ENCODE data around the gene SRPRB. TPM values are rescaled to one million over a fixed set of nuclear protein-coding genes. Genes with fewer than 3 reads are reported as not detected.

The SRPRB gene
- total and polyA plus RNA-seq, 2 donors from 2014 or later = 47.9 to 58.8 TPM

- H3K9ac ChIP-seq (ENCODE audit: low read length in 3 of 3) = no peak overlapping the region
- H3K27ac ChIP-seq (ENCODE audit: low read depth in 2 of 2, low read length in 2 of 2) = no peak overlapping the region
- H3K4me3 ChIP-seq (ENCODE audit: low read length in 3 of 3) = no peak overlapping the region
- no peaks in the 10 kb centered on the region for H3K27me3 ChIP-seq (ENCODE audit: control insufficient read depth, insufficient read depth, low read length)
- no peaks in the 10 kb centered on the region for H3K9me3 ChIP-seq (ENCODE audit: control insufficient read depth in 2 of 3, insufficient read depth in 1 of 3, low read length in 3 of 3)
- no peak for TF ChIP-seq CTCF (IDR thresholded peaks at IDR 0.05; ENCODE audit: borderline replicate concordance, extremely low read depth, insufficient read depth)
- no peaks in the 10 kb centered on the region for H3K36me3 ChIP-seq (ENCODE audit: control insufficient read depth in 2 of 3, insufficient read depth in 3 of 3, low read length in 3 of 3)
- no peak for DNase-seq
- H3K4me1 ChIP-seq (ENCODE audit: control insufficient read depth in 2 of 3, insufficient read depth in 2 of 3, low read depth in 1 of 3, low read length in 3 of 3) = no peaks in the 10 kb centered on the region
- intact Hi-C loops (cut with DNase I) = no loop called here
- no peak for FAIRE-seq
Observed at GRCh38 chr3:133767607-133768006, 38.0 kb upstream of the SRPRB start.

GRCh38 chr3:133769536-133769935, 36.1 kb upstream of the SRPRB start:
- TF ChIP-seq CTCF (IDR thresholded peaks at IDR 0.05; ENCODE audit: borderline replicate concordance, extremely low read depth, insufficient read depth) = no peak
- H3K27me3 ChIP-seq (ENCODE audit: control insufficient read depth, insufficient read depth, low read length) = no peaks in the 10 kb centered on the region
- H3K9me3 ChIP-seq (ENCODE audit: control insufficient read depth in 2 of 3, insufficient read depth in 1 of 3, low read length in 3 of 3) = no peaks in the 10 kb centered on the region
- DNase-seq (no peak), FAIRE-seq (no peak)
- H3K36me3 ChIP-seq (ENCODE audit: control insufficient read depth in 2 of 3, insufficient read depth in 3 of 3, low read length in 3 of 3) = no peaks in the 10 kb centered on the region
- intact Hi-C loops (cut with DNase I) = no loop called here
- H3K4me1 ChIP-seq (ENCODE audit: control insufficient read depth in 2 of 3, insufficient read depth in 2 of 3, low read depth in 1 of 3, low read length in 3 of 3) = no peaks in the 10 kb centered on the region
- H3K4me3 ChIP-seq (ENCODE audit: low read length in 3 of 3) = no peak overlapping the region
- no peak overlapping the region for H3K9ac ChIP-seq (ENCODE audit: low read length in 3 of 3)
- H3K27ac ChIP-seq (ENCODE audit: low read depth in 2 of 2, low read length in 2 of 2) = no peak overlapping the region

GRCh38 chr3:133773732-133774131, 31.9 kb upstream of the SRPRB start:
- intact Hi-C loops (cut with DNase I) = no loop called here
- FAIRE-seq (no peak), DNase-seq (no peak)
- Histone ChIP-seq H3K4me3 (ENCODE audit: low read length in 3 of 3) (no peak overlapping the region), H3K9me3 (ENCODE audit: control insufficient read depth in 2 of 3, insufficient read depth in 1 of 3, low read length in 3 of 3) (no peaks in the 10 kb centered on the region), H3K36me3 (ENCODE audit: control insufficient read depth in 2 of 3, insufficient read depth in 3 of 3, low read length in 3 of 3) (no peaks in the 10 kb centered on the region), H3K9ac (ENCODE audit: low read length in 3 of 3) (no peak overlapping the region), H3K27ac (ENCODE audit: low read depth in 2 of 2, low read length in 2 of 2) (no peak overlapping the region), H3K27me3 (ENCODE audit: control insufficient read depth, insufficient read depth, low read length) (no peaks in the 10 kb centered on the region), H3K4me1 (ENCODE audit: control insufficient read depth in 2 of 3, insufficient read depth in 2 of 3, low read depth in 1 of 3, low read length in 3 of 3) (no peaks in the 10 kb centered on the region)
- no peak for TF ChIP-seq CTCF (IDR thresholded peaks at IDR 0.05; ENCODE audit: borderline replicate concordance, extremely low read depth, insufficient read depth)

- no peaks in the 10 kb centered on the region for H3K27me3 ChIP-seq (ENCODE audit: control insufficient read depth, insufficient read depth, low read length)
- H3K4me3 ChIP-seq (ENCODE audit: low read length in 3 of 3) = no peak overlapping the region
- TF ChIP-seq CTCF (IDR thresholded peaks at IDR 0.05; ENCODE audit: borderline replicate concordance, extremely low read depth, insufficient read depth) = no peak
- H3K4me1 ChIP-seq (ENCODE audit: control insufficient read depth in 2 of 3, insufficient read depth in 2 of 3, low read depth in 1 of 3, low read length in 3 of 3) = no peaks in the 10 kb centered on the region
- no peak overlapping the region for H3K27ac ChIP-seq (ENCODE audit: low read depth in 2 of 2, low read length in 2 of 2)
- H3K36me3 ChIP-seq (ENCODE audit: control insufficient read depth in 2 of 3, insufficient read depth in 3 of 3, low read length in 3 of 3) = no peaks in the 10 kb centered on the region
- FAIRE-seq (no peak), DNase-seq (no peak)
- intact Hi-C loops (cut with DNase I) = no loop called here
- H3K9me3 ChIP-seq (ENCODE audit: control insufficient read depth in 2 of 3, insufficient read depth in 1 of 3, low read length in 3 of 3) = no peaks in the 10 kb centered on the region
- H3K9ac ChIP-seq (ENCODE audit: low read length in 3 of 3) = no peak overlapping the region
Observed at GRCh38 chr3:133775309-133775708, 30.3 kb upstream of the SRPRB start.

Measured in kidney (tissue), 14 donors.